CD4-positive, alpha-beta T cell treated with Interleukin-15 for 1 hour (primary cell): ENCODE measurements around the gene ZNF28.
"Not testable (repeated sequence)": the region's sequence is repeated elsewhere in the genome, so short reads cannot be mapped to it uniquely, and the experiment has no call there.

ENCODE experiments used
- DNase-seq: peaks from one replicate; pipeline ENCODE4 v3.0.0-alpha.2; 2020

Gene ZNF28

GRCh38 chr19:52756447-52756846 is 65.0 kb downstream of the ZNF28 start:
- not testable (repeated sequence) for DNase-seq

GRCh38 chr19:52749780-52750179 is 71.7 kb downstream of the ZNF28 start:
- no peak for DNase-seq

GRCh38 chr19:52748336-52748950 is 73.0 kb downstream of the ZNF28 start:
- DNase-seq: no peak
